A673 (cell line): ENCODE measurements around the gene ATOH8. TPM values are rescaled to one million over a fixed set of nuclear protein-coding genes. Genes with fewer than 3 reads are reported as not detected.

Experiments
- BruUV-seq: library from RNA; stranded (reverse); fragments of 400-500 nt; replicated peaks from 2 replicates; lab custom pipeline; 2021; lab: Mats Ljungman, UMichigan
- CTCF ChIA-PET: fragments of 300-600 bp; sonication (Branson Sonifier 250); formaldehyde crosslinking; loops from one replicate; lab custom pipeline; 2022; ENCODE audit warnings: antibody characterized with exemption; lab: Charles Lee
- POLR2A ChIA-PET: fragments of 300-600 bp; sonication (Branson Sonifier 250); formaldehyde crosslinking; loops from one replicate; lab custom pipeline; 2022; ENCODE audit warnings: antibody characterized with exemption; ENCODE audit not compliant: low non-redundant PET; lab: Charles Lee
- DNase-seq: peaks from one replicate; pipeline ENCODE4 v3.0.0-alpha.2; 2015; ENCODE audit warnings: low spot score
- H3K27ac ChIP-seq: fragments of 200-600 bp; sonication (generic); 2 replicates; pipeline ENCODE4 v1.5.1; 2016; ENCODE audit warnings: mixed run types, low read depth, mild to moderate bottlenecking, mixed read lengths, antibody characterized with exemption, low read length; ENCODE audit not compliant: poor library complexity, severe bottlenecking
- H3K27me3 ChIP-seq: fragments of 200-600 bp; sonication (generic); replicated peaks from 2 replicates; pipeline ENCODE4 v1.6.1; 2017; ENCODE audit warnings: mixed run types, low read depth, mild to moderate bottlenecking, mixed read lengths, antibody characterized with exemption, low read length; ENCODE audit not compliant: insufficient read depth, poor library complexity
- H3K36me3 ChIP-seq: fragments of 200-600 bp; sonication (generic); 2 replicates; pipeline ENCODE4 v1.6.1; 2016; ENCODE audit warnings: mixed run types, mild to moderate bottlenecking, mixed read lengths, antibody characterized with exemption, low read length; ENCODE audit not compliant: insufficient read depth, poor library complexity, severe bottlenecking
- H3K4me1 ChIP-seq: fragments of 200-600 bp; sonication (generic); 2 replicates; pipeline ENCODE4 v1.6.1; 2017; ENCODE audit warnings: mixed run types, mild to moderate bottlenecking, mixed read lengths, antibody characterized with exemption, low read length; ENCODE audit not compliant: insufficient read depth, poor library complexity, severe bottlenecking
- H3K4me3 ChIP-seq: fragments of 200-600 bp; sonication (generic); 2 replicates; pipeline ENCODE4 v1.5.1; 2016; ENCODE audit warnings: low read depth, mixed run types, mild to moderate bottlenecking, mixed read lengths, low read length; ENCODE audit not compliant: poor library complexity, severe bottlenecking
- H3K9me3 ChIP-seq: fragments of 200-600 bp; sonication (generic); 2 replicates; pipeline ENCODE4 v1.6.1; 2016; ENCODE audit warnings: mixed run types, low read depth, mild to moderate bottlenecking, mixed read lengths, antibody characterized with exemption, low read length; ENCODE audit not compliant: poor library complexity, severe bottlenecking
- EZH2 ChIP-seq: fragments of 200-600 bp; sonication (generic); IDR thresholded peaks from 2 replicates; pipeline ENCODE4 v1.6.1; 2017; ENCODE audit warnings: borderline replicate concordance, low read depth, mild to moderate bottlenecking, mixed read lengths, antibody characterized with exemption, low read length; ENCODE audit not compliant: poor library complexity, severe bottlenecking
- intact Hi-C: fragments of 100-400 bp; cut with micrococcal nuclease; formaldehyde crosslinking; loops from one replicate; pipeline ENCODE4 v1.10.0; 2022; ENCODE audit not compliant: unreplicated experiment
- total RNA-seq: library from RNA; stranded (reverse); gene quantifications from 2 replicates; pipeline ENCODE4 v1.2.3, GENCODE V29; 2021
- TF ChIP-seq, protein P1 (sequence below): fragments of 300-800, 200-600 bp; sonication (generic); conservative IDR thresholded peaks from 2 replicates; pipeline ENCODE4 v1.5.1; 2017; ENCODE audit warnings: low read depth, mild to moderate bottlenecking, antibody characterized with exemption, low read length, moderate library complexity, mixed read lengths

The ATOH8 gene
- total RNA-seq, 1 experiment from 2014 or later, result 4.6 TPM

- Histone ChIP-seq H3K4me1 (peaks cover 82% of the 10 kb centered on the region), H3K27me3 (no peaks in the 10 kb centered on the region), H3K9me3 (no peaks in the 10 kb centered on the region), H3K4me3 (no peak overlapping the region), H3K36me3 (no peaks in the 10 kb centered on the region), H3K27ac (no peak overlapping the region)
- no TSS peak for BruUV-seq
- no peak for TF ChIP-seq EZH2
- TF ChIP-seq, protein P1, sequence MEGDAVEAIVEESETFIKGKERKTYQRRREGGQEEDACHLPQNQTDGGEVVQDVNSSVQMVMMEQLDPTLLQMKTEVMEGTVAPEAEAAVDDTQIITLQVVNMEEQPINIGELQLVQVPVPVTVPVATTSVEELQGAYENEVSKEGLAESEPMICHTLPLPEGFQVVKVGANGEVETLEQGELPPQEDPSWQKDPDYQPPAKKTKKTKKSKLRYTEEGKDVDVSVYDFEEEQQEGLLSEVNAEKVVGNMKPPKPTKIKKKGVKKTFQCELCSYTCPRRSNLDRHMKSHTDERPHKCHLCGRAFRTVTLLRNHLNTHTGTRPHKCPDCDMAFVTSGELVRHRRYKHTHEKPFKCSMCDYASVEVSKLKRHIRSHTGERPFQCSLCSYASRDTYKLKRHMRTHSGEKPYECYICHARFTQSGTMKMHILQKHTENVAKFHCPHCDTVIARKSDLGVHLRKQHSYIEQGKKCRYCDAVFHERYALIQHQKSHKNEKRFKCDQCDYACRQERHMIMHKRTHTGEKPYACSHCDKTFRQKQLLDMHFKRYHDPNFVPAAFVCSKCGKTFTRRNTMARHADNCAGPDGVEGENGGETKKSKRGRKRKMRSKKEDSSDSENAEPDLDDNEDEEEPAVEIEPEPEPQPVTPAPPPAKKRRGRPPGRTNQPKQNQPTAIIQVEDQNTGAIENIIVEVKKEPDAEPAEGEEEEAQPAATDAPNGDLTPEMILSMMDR, result no peak
- ChIA-PET POLR2A (no interaction called here), CTCF (no interaction called here)
- intact Hi-C loops, result no loop called here
- no peak for DNase-seq
These were observed 14.2 kb downstream of the ATOH8 start for GRCh38 chr2:85767803-85768665.

- no peak overlapping the region for H3K4me3 ChIP-seq
- no peaks in the 10 kb centered on the region for H3K36me3 ChIP-seq
- intact Hi-C loops, result no loop called here
- H3K27me3 ChIP-seq, result no peaks in the 10 kb centered on the region
- no peaks in the 10 kb centered on the region for H3K9me3 ChIP-seq
- no peak overlapping the region for H3K27ac ChIP-seq
- TF ChIP-seq, protein P1, result no peak
- TF ChIP-seq EZH2, result no peak
- H3K4me1 ChIP-seq, result peaks cover 89% of the 10 kb centered on the region
- POLR2A ChIA-PET, result interaction anchor here (0.6 kb wide), 1 partner anchor 50 kb away, joined by 9 read pairs; no protein-coding TSS in a partner anchor
- DNase-seq, result peak; percentile 52
- BruUV-seq, result no TSS peak
- CTCF ChIA-PET, result no interaction called here
These were observed 14.9 kb downstream of the ATOH8 start for GRCh38 chr2:85768713-85769112.

DNA sequence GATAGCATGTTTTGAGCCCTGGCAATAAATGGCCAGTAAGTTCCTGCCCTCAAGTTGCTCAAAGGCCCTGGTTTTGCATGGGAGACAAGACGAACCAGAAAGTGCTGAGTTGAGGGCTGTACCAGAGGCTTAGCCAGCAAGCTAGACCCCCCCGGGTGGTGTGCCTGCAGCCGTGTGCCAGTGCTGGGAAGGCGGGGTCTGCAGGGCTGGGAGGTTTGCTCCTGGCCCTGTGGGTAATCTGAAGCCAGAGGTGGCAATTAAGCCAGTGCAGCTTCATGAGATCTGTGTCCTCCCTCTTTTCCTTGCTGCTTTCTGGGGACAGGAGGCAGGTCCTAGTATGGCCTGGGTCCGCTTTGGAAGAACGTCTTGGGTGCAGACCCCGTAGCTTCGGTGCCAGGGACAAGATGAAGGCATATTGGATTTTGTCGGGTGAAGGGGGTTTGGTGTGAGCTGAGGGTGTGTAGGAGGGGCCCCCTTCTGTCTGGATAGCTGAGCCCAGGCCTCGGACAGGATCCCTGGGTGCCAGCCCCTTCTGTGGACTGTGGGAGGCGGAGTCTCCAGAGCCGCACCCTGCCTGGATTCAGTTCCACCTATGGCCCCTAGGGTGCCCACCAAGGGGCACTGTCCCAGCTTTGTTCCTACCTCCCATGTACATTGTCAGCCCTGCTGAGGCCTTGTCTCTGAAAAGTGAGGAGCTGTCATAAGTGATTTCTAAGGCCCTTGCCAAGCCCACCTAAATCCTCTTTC, 15.6 kb downstream of the ATOH8 start:
- ChIA-PET CTCF (interaction anchor here (0.6 kb wide), 1 partner anchor 20 kb away, joined by 3 read pairs; no protein-coding TSS in a partner anchor), POLR2A (interaction anchor here (0.6 kb wide), 1 partner anchor 49 kb away, joined by 9 read pairs; no protein-coding TSS in a partner anchor)
- Histone ChIP-seq H3K4me3 (no peak overlapping the region), H3K27me3 (no peaks in the 10 kb centered on the region), H3K9me3 (no peaks in the 10 kb centered on the region), H3K36me3 (no peaks in the 10 kb centered on the region), H3K27ac (no peak overlapping the region), H3K4me1 (peaks cover 90% of the 10 kb centered on the region)
- intact Hi-C loops, result no loop called here
- TF ChIP-seq EZH2, result no peak
- TF ChIP-seq, protein P1, result peak; percentile 49
- DNase-seq, result peak; percentile 67
- BruUV-seq, result no TSS peak
